K562 (cell line): ENCODE results near the gene SYNE1. TPM values are rescaled to one million over a fixed set of nuclear protein-coding genes. Genes with fewer than 3 reads are reported as not detected.

Experiments
- ATAC-seq: fragments of 200-7000 bp; cut with Tn5 transposase; 3 replicates; pipeline ENCODE4 v1.9.1; 2020; ENCODE audit warnings: moderate library complexity
- BruUV-seq: library from RNA; stranded (reverse); fragments of 400-500 nt; replicated peaks from 2 replicates; lab custom pipeline; 2021; lab: Mats Ljungman, UMichigan
- CTCF ChIA-PET: fragments of 300-600 bp; formaldehyde crosslinking; extraction: SDS; loops from one replicate; lab custom pipeline; 2021; ENCODE audit warnings: low intra/inter-chr PET ratio; lab: Yijun Ruan, JAX
- POLR2A ChIA-PET: fragments of 300-600, 350-650 bp; sonication (Branson Sonifier 250); formaldehyde crosslinking; extraction: SDS; loops from one replicate; lab custom pipeline; 2021; ENCODE audit warnings: antibody characterized with exemption, inconsistent platforms; lab: Yijun Ruan, JAX
- DNase-seq, 4 experiments: peaks; one replicate each; pipeline versions ENCODE4 v3.0.0 to v3.0.0-alpha.2; 2011 to 2018; ENCODE audit warnings: low spot score in 3 of 4, mixed read lengths in 3 of 4; ENCODE audit errors: extremely low read depth in 1 of 4
- FAIRE-seq: peaks from 2 replicates; lab custom pipeline; 2011; peaks lifted over from hg19 to GRCh38; lab: Jason Lieb, UNC
- H2AFZ ChIP-seq: 2 replicates; pipeline ENCODE4 v1.6.0; 2011; ENCODE audit warnings: low read depth, low read length, control low read depth, inconsistent platforms
- H3K27ac ChIP-seq: fragments of 200-600 bp; 3 replicates; pipeline ENCODE4 v1.8.0; 2011; ENCODE audit warnings: low read depth, mild to moderate bottlenecking, control low read depth, inconsistent platforms, low read length, moderate library complexity, mixed read lengths; ENCODE audit errors: extremely low read depth
- H3K27me3 ChIP-seq, 2 experiments: fragments of 300-600 bp in 1 of 2; 2 replicates in 1 of 2; 3 replicates in 1 of 2; pipeline versions ENCODE4 v1.6.0 to v1.8.0; 2011; ENCODE audit warnings: inconsistent platforms in 2 of 2, low read length in 2 of 2, mild to moderate bottlenecking in 1 of 2, mixed read lengths in 1 of 2, moderate library complexity in 1 of 2; ENCODE audit not compliant: control insufficient read depth in 2 of 2, insufficient read depth in 2 of 2
- H3K36me3 ChIP-seq: fragments of 300-600 bp; 3 replicates; pipeline ENCODE4 v1.8.0; 2011; ENCODE audit warnings: mild to moderate bottlenecking, low read length, inconsistent platforms; ENCODE audit not compliant: control insufficient read depth, insufficient read depth
- H3K4me1 ChIP-seq, 2 experiments: fragments of 200-600 bp in 1 of 2; replicated peaks in 1 of 2; 2 replicates in 1 of 2; 3 replicates in 1 of 2; pipeline versions ENCODE4 v1.5.1 to v1.8.0; 2011; ENCODE audit warnings: inconsistent platforms in 2 of 2, low read length in 2 of 2, mild to moderate bottlenecking in 1 of 2, mixed read lengths in 1 of 2, moderate library complexity in 1 of 2; ENCODE audit not compliant: control insufficient read depth in 2 of 2, insufficient read depth in 2 of 2
- H3K4me2 ChIP-seq: 2 replicates; pipeline ENCODE4 v1.6.1; 2011; ENCODE audit warnings: low read length, control low read depth, inconsistent platforms, mixed read lengths; ENCODE audit not compliant: insufficient read depth
- H3K4me3 ChIP-seq: fragments of 200-600 bp; sonication (generic), shearing (Covaris generic); 2 replicates; pipeline ENCODE4 v1.5.1; 2016; ENCODE audit warnings: control low read depth, inconsistent platforms
- H3K79me2 ChIP-seq: fragments of 200-600 bp; 3 replicates; pipeline ENCODE4 v1.8.0; 2011; ENCODE audit warnings: low read length, inconsistent platforms; ENCODE audit not compliant: control insufficient read depth, insufficient read depth
- H3K9ac ChIP-seq, 2 experiments: 2 replicates each; pipeline versions ENCODE4 v1.6.0 to v1.6.1; 2011; ENCODE audit warnings: low read depth in 2 of 2, low read length in 2 of 2, control low read depth in 1 of 2, inconsistent platforms in 1 of 2, mild to moderate bottlenecking in 1 of 2, mixed read lengths in 1 of 2; ENCODE audit not compliant: insufficient read depth in 1 of 2
- H3K9me1 ChIP-seq: one replicate; pipeline ENCODE4 v1.6.0; 2011; ENCODE audit warnings: inconsistent platforms, mild to moderate bottlenecking, low read length, moderate library complexity; ENCODE audit not compliant: control insufficient read depth, insufficient read depth
- H3K9me3 ChIP-seq: replicated peaks from 2 replicates; pipeline ENCODE4 v1.5.1; 2011; ENCODE audit warnings: low read depth, low read length, inconsistent platforms; ENCODE audit not compliant: control insufficient read depth, insufficient read depth
- H4K20me1 ChIP-seq: replicated peaks from 2 replicates; pipeline ENCODE4 v1.6.1; 2011; ENCODE audit warnings: low read length, inconsistent platforms, mixed read lengths; ENCODE audit not compliant: control insufficient read depth, insufficient read depth
- BDP1 ChIP-seq: IDR thresholded peaks from 3 replicates; pipeline ENCODE4 v1.6.1; 2011; ENCODE audit not compliant: insufficient read length, insufficient read depth
- CREB5 ChIP-seq: fragments of 250-450 bp; sonication (Bioruptor Pico); IDR thresholded peaks from 2 replicates; pipeline ENCODE4 v1.5.0; 2020; ENCODE audit warnings: mild to moderate bottlenecking
- EHMT2 ChIP-seq: fragments of 450-650 bp; IDR thresholded peaks from 2 replicates; pipeline ENCODE4 v1.6.1; 2018; ENCODE audit warnings: antibody characterized with exemption
- KLF10 ChIP-seq: fragments of 250-450 bp; sonication (Bioruptor Pico); IDR thresholded peaks from 2 replicates; pipeline ENCODE4 v1.6.1; 2021; ENCODE audit warnings: matching md5 sums
- NFIC ChIP-seq: fragments of 450-650 bp; IDR thresholded peaks from 2 replicates; pipeline ENCODE4 v1.6.1; 2017; ENCODE audit warnings: mild to moderate bottlenecking, inconsistent platforms
- NR2C2 ChIP-seq, 2 experiments: fragments of 200-800 bp in 1 of 2; sonication (Bioruptor generic) in 1 of 2; sonication (generic) in 1 of 2; formaldehyde crosslinking in 1 of 2; IDR thresholded peaks; 2 replicates each; pipeline versions ENCODE4 v1.6.1 to v1.8.0; 2016 to 2022; ENCODE audit warnings: mild to moderate bottlenecking in 1 of 2, missing compliant biosample characterization in 1 of 2, missing genetic modification characterization in 1 of 2, missing genetic modification reagents in 1 of 2
- SP2 ChIP-seq: IDR thresholded peaks from 2 replicates; pipeline ENCODE4 v1.6.1; 2011; ENCODE audit warnings: mild to moderate bottlenecking, low read depth, low read length, moderate library complexity; ENCODE audit not compliant: poor library complexity, severe bottlenecking; ENCODE audit errors: extremely low read depth
- ZBTB5 ChIP-seq: fragments of 450-650 bp; IDR thresholded peaks from 2 replicates; pipeline ENCODE4 v1.6.1; 2017; ENCODE audit warnings: antibody characterized with exemption
- ZC3H11A ChIP-seq: IDR thresholded peaks from 2 replicates; pipeline ENCODE4 v1.6.1; 2012; ENCODE audit warnings: low read depth, low read length, improper control_type of control experiment
- ZFP91 ChIP-seq: sonication (generic); formaldehyde crosslinking; IDR thresholded peaks from 2 replicates; pipeline ENCODE4 v1.8.0; 2022; ENCODE audit warnings: mild to moderate bottlenecking, missing genetic modification reagents
- ZFPM2 ChIP-seq: fragments of 250-450 bp; sonication (Bioruptor Pico); IDR thresholded peaks from 2 replicates; pipeline ENCODE4 v1.5.1; 2022; ENCODE audit warnings: mild to moderate bottlenecking
- ZNF609 ChIP-seq: sonication (generic); formaldehyde crosslinking; IDR thresholded peaks from 2 replicates; pipeline ENCODE4 v1.8.1; 2023; ENCODE audit warnings: missing genetic modification reagents, mild to moderate bottlenecking, borderline replicate concordance
- ZSCAN32 ChIP-seq: fragments of 450-650 bp; formaldehyde crosslinking; IDR thresholded peaks from 2 replicates; pipeline ENCODE4 v1.4.0; 2020; ENCODE audit warnings: mild to moderate bottlenecking, moderate library complexity
- WGBS: fragments of 100-300 bp; shearing (Covaris generic); methylation state at CpG from one replicate; pipeline ENCODE4 v1.1.6; 2016; ENCODE audit warnings: low coverage, mixed read lengths; ENCODE audit not compliant: insufficient coverage; ENCODE audit errors: missing lambda C conversion rate; 5-methylcytosine and 5-hydroxymethylcytosine counted together
- in situ Hi-C: fragments of 300-500 bp; cut with MboI; formaldehyde crosslinking; loops from 4 replicates; pipeline ENCODE4 v1.15.0; 2018; ENCODE audit warnings: inconsistent platforms, mixed read lengths
- intact Hi-C: fragments of 100-400 bp; cut with micrococcal nuclease; formaldehyde crosslinking; loops from 2 replicates; pipeline ENCODE4 v1.14.2; 2022
- polyA plus RNA-seq, 8 experiments: library from polyadenylated mRNA; depleted of rRNA in 4 of 8; stranded (reverse) in 5 of 8; unstranded in 3 of 8; fragments of >200 nt; fragmentation: Nextera tagmentation in 2 of 8; fragmentation: Illumina TruSeq in 1 of 8; extraction: Ambion mirVana in 2 of 8; extraction: Trizol in 1 of 8; gene quantifications; 2 replicates each; pipeline versions ENCODE4 v1.2.1 to v1.2.3, GENCODE V29; 2011 to 2014; ENCODE audit warnings: inconsistent platforms in 1 of 8, missing spikeins in 1 of 8
- total RNA-seq, 7 experiments: library from RNA; depleted of rRNA in 6 of 7; stranded (reverse); fragments of >200 nt in 6 of 7; fragmentation: Illumina TruSeq in 2 of 7; extraction: Trizol in 2 of 7; gene quantifications; 2 replicates each; pipeline versions ENCODE4 v1.2.1 to v1.2.3, GENCODE V29; 2011 to 2021; ENCODE audit warnings: low replicate concordance in 1 of 7

The SYNE1 gene
- total and polyA plus RNA-seq, 9 of the 15 experiments (the other 6 are each of a cell fraction or from before 2014, with no cell fraction given) = under 0.01 to 0.42 (median 0.08) TPM; not detected in 1

- no peaks in the 10 kb centered on the region for H3K9me3 ChIP-seq
- H3K9ac ChIP-seq = no peak overlapping the region
- H3K27me3 ChIP-seq = peaks cover 0 to 8% of the 10 kb centered on the region in 2 experiments; a peak in 2 of 5 replicates
- no peaks in the 10 kb centered on the region for H3K4me1 ChIP-seq
- ATAC-seq = no peak
- no peaks in the 10 kb centered on the region for H3K79me2 ChIP-seq
- intact Hi-C loops (loop anchor here (5.0 kb wide), 2 partner anchors 145 to 445 kb away; no protein-coding TSS in a partner anchor), in situ Hi-C loops (no loop called here)
- H3K36me3 ChIP-seq = no peaks in the 10 kb centered on the region
- no TSS peak for BruUV-seq
- no peak overlapping the region for H3K27ac ChIP-seq
- H3K4me3 ChIP-seq = no peak overlapping the region
- DNase-seq = no peak
- no peak overlapping the region for H3K4me2 ChIP-seq
- no peak for FAIRE-seq
- POLR2A ChIA-PET = interaction anchor here (0.6 kb wide), 1 partner anchor 26 kb away, joined by 3 read pairs; no protein-coding TSS in a partner anchor
- WGBS = under 1% methylated on average over 12 of the region's 12 CpGs
- H2AFZ ChIP-seq = no peak overlapping the region
- H4K20me1 ChIP-seq = no peaks in the 10 kb centered on the region
- CTCF ChIA-PET = no interaction called here
- H3K9me1 ChIP-seq = no peaks in the 10 kb centered on the region
- TF ChIP-seq SP2 (no peak), ZBTB5 (no peak), NFIC (no peak), CREB5 (CRISPR knock-in tag) (no peak), ZFP91 (no peak), EHMT2 (no peak), NR2C2 (CRISPR knock-in tag; IDR thresholded peaks at IDR 0.05) (no peak), NR2C2 (tag; IDR thresholded peaks at IDR 0.05) (no peak), ZFPM2 (CRISPR knock-in tag) (no peak), ZC3H11A (no peak), BDP1 (no peak), KLF10 (CRISPR knock-in tag) (no peak), ZSCAN32 (CRISPR knock-in tag) (no peak), ZNF609 (no peak)
Observed at GRCh38 chr6:152122434-152122833, 514.7 kb downstream of the SYNE1 start.
